22Rv1 (cell line): Measurements from ENCODE around the gene IRS2.

Experiments
- CTCF ChIP-seq: fragments of 450-650 bp; IDR thresholded peaks from 2 replicates; pipeline ENCODE4 v1.5.1; 2017; ENCODE audit warnings: mild to moderate bottlenecking
- ZFX ChIP-seq: fragments of 450-650 bp; IDR thresholded peaks from 2 replicates; pipeline ENCODE4 v1.6.1; 2017; ENCODE audit warnings: antibody characterized with exemption, borderline replicate concordance

- TF ChIP-seq CTCF (no peak), ZFX (no peak)
These were observed 2.9 kb upstream of the IRS2 start for GRCh38 chr13:109789262-109789661.
